Measurements from ENCODE around the gene GEMIN8.

The GEMIN8 gene

GRCh38 chrX:13994536-13995080 is 35.1 kb downstream of the GEMIN8 start:
- in situ Hi-C loops (cut with HindIII; ENCODE audit: low sequenced_read_pairs) = no loop called here
- H3K4me3 ChIP-seq (ENCODE audit: low read depth, low read length) = no peak overlapping the region
- DNase-seq (ENCODE audit: low read depth) = peak; percentile 13
- TF ChIP-seq, protein P1, sequence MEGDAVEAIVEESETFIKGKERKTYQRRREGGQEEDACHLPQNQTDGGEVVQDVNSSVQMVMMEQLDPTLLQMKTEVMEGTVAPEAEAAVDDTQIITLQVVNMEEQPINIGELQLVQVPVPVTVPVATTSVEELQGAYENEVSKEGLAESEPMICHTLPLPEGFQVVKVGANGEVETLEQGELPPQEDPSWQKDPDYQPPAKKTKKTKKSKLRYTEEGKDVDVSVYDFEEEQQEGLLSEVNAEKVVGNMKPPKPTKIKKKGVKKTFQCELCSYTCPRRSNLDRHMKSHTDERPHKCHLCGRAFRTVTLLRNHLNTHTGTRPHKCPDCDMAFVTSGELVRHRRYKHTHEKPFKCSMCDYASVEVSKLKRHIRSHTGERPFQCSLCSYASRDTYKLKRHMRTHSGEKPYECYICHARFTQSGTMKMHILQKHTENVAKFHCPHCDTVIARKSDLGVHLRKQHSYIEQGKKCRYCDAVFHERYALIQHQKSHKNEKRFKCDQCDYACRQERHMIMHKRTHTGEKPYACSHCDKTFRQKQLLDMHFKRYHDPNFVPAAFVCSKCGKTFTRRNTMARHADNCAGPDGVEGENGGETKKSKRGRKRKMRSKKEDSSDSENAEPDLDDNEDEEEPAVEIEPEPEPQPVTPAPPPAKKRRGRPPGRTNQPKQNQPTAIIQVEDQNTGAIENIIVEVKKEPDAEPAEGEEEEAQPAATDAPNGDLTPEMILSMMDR (IDR thresholded peaks at IDR 0.05; ENCODE audit: low read depth, low read length, missing control alignments) = no peak

DNA sequence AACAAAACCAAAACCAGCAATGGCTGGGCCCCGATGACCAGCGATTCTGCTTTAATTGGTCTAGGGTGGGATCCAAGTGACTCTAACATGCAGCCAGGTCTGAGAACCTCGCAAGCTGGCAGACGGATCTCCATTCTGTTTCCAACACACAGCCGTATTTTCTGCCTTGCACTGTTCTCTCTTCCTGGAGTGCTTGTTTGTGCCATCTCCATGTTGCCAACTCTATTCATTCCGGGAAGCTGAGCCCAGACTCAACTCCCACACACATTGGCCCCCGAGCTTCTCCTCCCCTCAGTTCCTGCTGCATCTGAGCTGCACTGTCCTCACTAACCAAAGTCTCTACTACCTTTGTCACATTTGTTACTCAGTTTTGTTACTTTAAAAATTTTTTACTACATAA is 35.6 kb downstream of the GEMIN8 start:
- TF ChIP-seq, protein P1 (IDR thresholded peaks at IDR 0.05; ENCODE audit: low read depth, low read length, missing control alignments) = no peak
- H3K4me3 ChIP-seq (ENCODE audit: low read depth, low read length) = no peak overlapping the region
- in situ Hi-C loops (cut with HindIII; ENCODE audit: low sequenced_read_pairs) = no loop called here
- no peak for DNase-seq (ENCODE audit: low read depth)

DNA sequence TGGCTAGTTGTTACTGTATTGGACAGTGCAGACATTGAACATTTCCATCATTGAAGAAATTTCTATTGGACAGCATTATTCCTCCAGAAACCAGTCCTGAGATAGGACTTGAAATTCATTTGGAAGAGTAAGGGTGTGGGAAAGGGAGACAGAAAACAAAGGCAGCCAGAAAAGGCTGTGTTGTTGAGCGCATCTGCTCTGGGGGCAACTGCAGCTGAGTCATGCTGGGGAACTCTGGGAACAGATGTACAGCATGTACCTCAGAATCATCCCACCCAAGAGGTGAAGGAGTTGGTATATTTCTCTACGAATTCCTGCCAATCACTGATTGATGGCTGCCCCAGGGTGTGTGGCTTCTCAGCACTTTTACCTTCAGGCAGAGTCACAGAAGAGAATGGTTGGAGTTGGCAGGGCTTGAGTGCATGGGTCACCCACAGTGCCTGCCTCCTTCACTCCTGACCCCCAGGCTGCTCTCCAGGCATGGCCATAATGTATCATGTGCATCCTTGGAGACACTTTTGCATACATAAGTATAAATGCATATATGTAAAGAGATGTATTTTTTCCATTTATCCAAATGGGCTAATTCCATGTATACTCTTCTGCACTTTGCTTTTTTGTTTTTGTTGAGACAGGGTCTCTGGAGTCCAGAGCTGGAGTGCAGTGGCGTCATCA is 39.4 kb downstream of the GEMIN8 start:
- no peak overlapping the region for H3K4me3 ChIP-seq (ENCODE audit: low read depth, low read length)
- no peak for DNase-seq (ENCODE audit: low read depth)
- in situ Hi-C loops (cut with HindIII; ENCODE audit: low sequenced_read_pairs) = no loop called here
- TF ChIP-seq, protein P1 (IDR thresholded peaks at IDR 0.05; ENCODE audit: low read depth, low read length, missing control alignments) = no peak

GRCh38 chrX:13985697-13986435 is 43.8 kb downstream of the GEMIN8 start:
- DNase-seq (ENCODE audit: low read depth) = no peak
- TF ChIP-seq, protein P1 (IDR thresholded peaks at IDR 0.05; ENCODE audit: low read depth, low read length, missing control alignments) = no peak
- H3K4me3 ChIP-seq (ENCODE audit: low read depth, low read length) = no peak overlapping the region
- in situ Hi-C loops (cut with HindIII; ENCODE audit: low sequenced_read_pairs) = no loop called here

DNA sequence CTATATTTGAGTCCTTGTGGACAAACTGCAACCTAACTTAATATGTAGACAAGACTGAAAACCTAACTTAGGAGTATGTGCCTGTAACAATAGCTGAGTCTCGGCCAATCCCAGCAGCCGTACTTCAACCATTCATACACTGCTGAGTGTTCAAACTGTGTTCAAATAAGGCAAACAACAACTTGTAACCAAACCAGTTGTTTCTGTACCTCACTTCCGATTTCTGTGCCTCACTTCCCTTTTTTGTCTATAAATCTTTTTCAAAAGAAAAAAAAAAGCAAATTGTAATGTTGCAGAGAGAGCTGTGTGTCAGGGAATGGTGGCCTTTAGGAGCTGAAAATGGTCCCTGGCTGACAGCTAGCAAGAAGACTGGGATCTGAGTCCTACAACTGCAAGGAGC is 46.0 kb downstream of the GEMIN8 start:
- no peak overlapping the region for H3K4me3 ChIP-seq (ENCODE audit: low read depth, low read length)
- no peak for DNase-seq (ENCODE audit: low read depth)
- in situ Hi-C loops (cut with HindIII; ENCODE audit: low sequenced_read_pairs) = no loop called here
- TF ChIP-seq, protein P1 (IDR thresholded peaks at IDR 0.05; ENCODE audit: low read depth, low read length, missing control alignments) = no peak

DNA sequence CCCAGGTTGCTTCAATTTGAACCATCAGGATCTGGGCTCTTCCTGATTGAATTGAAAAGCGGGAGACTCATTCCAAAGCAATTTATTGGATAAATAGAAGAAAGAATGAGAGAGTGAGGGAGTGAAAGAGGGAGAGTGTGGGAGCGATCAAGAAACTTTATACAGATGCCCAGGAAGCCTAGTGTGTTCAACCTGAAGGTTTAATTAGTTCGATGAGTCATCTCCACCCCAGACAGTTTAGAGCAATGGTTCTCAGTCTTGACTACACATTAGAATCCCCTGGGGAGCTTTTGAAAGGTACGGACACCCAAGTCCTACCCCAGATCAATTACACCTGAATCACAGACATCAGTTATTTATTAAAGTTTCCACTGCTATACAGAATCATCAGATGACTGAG is 61.5 kb downstream of the GEMIN8 start:
- DNase-seq (ENCODE audit: low read depth) = no peak
- no peak overlapping the region for H3K4me3 ChIP-seq (ENCODE audit: low read depth, low read length)
- in situ Hi-C loops (cut with HindIII; ENCODE audit: low sequenced_read_pairs) = no loop called here
- TF ChIP-seq, protein P1 (IDR thresholded peaks at IDR 0.05; ENCODE audit: low read depth, low read length, missing control alignments) = no peak

Measured in astrocyte of the cerebellum (primary cell).